WTC11 (cell line): ENCODE data around the gene SLC4A8. TPM values are rescaled to one million over a fixed set of nuclear protein-coding genes. Genes with fewer than 3 reads are reported as not detected.

ENCODE experiments used
- ATAC-seq: fragments of 200-7000 bp; cut with Tn5 transposase; 2 replicates; pipeline ENCODE4 v1.10.0; 2021; ENCODE audit warnings: mild to moderate bottlenecking, moderate library complexity
- CTCF ChIA-PET: fragments of 300-600 bp; sonication (Branson Sonifier 250); formaldehyde crosslinking; loops from one replicate; lab custom pipeline; 2021; ENCODE audit warnings: antibody characterized with exemption; lab: Charles Lee
- POLR2A ChIA-PET: fragments of 350-600 bp; sonication (Branson Sonifier 250); formaldehyde crosslinking; loops from one replicate; lab custom pipeline; 2021; ENCODE audit warnings: antibody characterized with exemption; lab: Charles Lee
- DNase-seq: peaks from one replicate; pipeline ENCODE4 v3.0.0; 2021; ENCODE audit warnings: low spot score
- H3K27ac Mint-ChIP-seq: 2 replicates; pipeline ENCODE4 v1.8.0; 2021; ENCODE audit warnings: mixed read lengths
- H3K27me3 Mint-ChIP-seq: 2 replicates; pipeline ENCODE4 v1.8.0; 2021; ENCODE audit warnings: low read depth, mild to moderate bottlenecking, moderate library complexity, mixed read lengths
- H3K36me3 Mint-ChIP-seq: 2 replicates; pipeline ENCODE4 v1.8.0; 2021; ENCODE audit warnings: mixed read lengths
- H3K4me1 Mint-ChIP-seq: 2 replicates; pipeline ENCODE4 v1.8.0; 2022; ENCODE audit warnings: mixed read lengths
- H3K4me3 Mint-ChIP-seq: 2 replicates; pipeline ENCODE4 v1.8.0; 2021; ENCODE audit warnings: mild to moderate bottlenecking, moderate library complexity, mixed read lengths
- H3K9me3 Mint-ChIP-seq: 2 replicates; pipeline ENCODE4 v1.8.0; 2021; ENCODE audit warnings: mixed read lengths
- AR ChIP-seq: fragments of 250-450 bp; sonication (Bioruptor Pico); IDR thresholded peaks from 2 replicates; pipeline ENCODE4 v1.9.0; 2021; ENCODE audit warnings: mild to moderate bottlenecking
- CREB1 ChIP-seq: sonication (generic); formaldehyde crosslinking; IDR thresholded peaks from 2 replicates; pipeline ENCODE4 v1.8.0; 2023; ENCODE audit warnings: mild to moderate bottlenecking, missing genetic modification reagents
- EMX1 ChIP-seq: fragments of 250-450 bp; sonication (Bioruptor Pico); IDR thresholded peaks from 2 replicates; pipeline ENCODE4 v1.8.0; 2021; ENCODE audit warnings: mild to moderate bottlenecking
- FOXP1 ChIP-seq: sonication (generic); formaldehyde crosslinking; IDR thresholded peaks from 2 replicates; pipeline ENCODE4 v1.8.0; 2022; ENCODE audit warnings: missing genetic modification reagents, mild to moderate bottlenecking, moderate library complexity, borderline replicate concordance
- GRHL2 ChIP-seq: fragments of 250-450 bp; sonication (Bioruptor Pico); IDR thresholded peaks from 2 replicates; pipeline ENCODE4 v1.8.0; 2022; ENCODE audit warnings: mild to moderate bottlenecking, moderate library complexity; ENCODE audit not compliant: insufficient replicate concordance, severe bottlenecking
- HMGXB4 ChIP-seq: sonication (generic); formaldehyde crosslinking; IDR thresholded peaks from 2 replicates; pipeline ENCODE4 v1.8.1; 2023; ENCODE audit warnings: mild to moderate bottlenecking, moderate library complexity, missing genetic modification reagents
- MAX ChIP-seq: sonication (generic); formaldehyde crosslinking; IDR thresholded peaks from 2 replicates; pipeline ENCODE4 v1.8.0; 2022; ENCODE audit warnings: mild to moderate bottlenecking, missing genetic modification reagents
- SP1 ChIP-seq: sonication (generic); formaldehyde crosslinking; conservative IDR thresholded peaks from 2 replicates; pipeline ENCODE4 v1.8.1; 2022; ENCODE audit warnings: missing genetic modification reagents
- STAT6 ChIP-seq: sonication (generic); formaldehyde crosslinking; conservative IDR thresholded peaks from 2 replicates; pipeline ENCODE4 v1.8.1; 2023; ENCODE audit warnings: mild to moderate bottlenecking, low read depth, missing genetic modification reagents, moderate library complexity
- TEAD1 ChIP-seq: sonication (generic); formaldehyde crosslinking; IDR thresholded peaks from 2 replicates; pipeline ENCODE4 v1.8.0; 2022; ENCODE audit warnings: mild to moderate bottlenecking, missing genetic modification reagents
- ZNF232 ChIP-seq: sonication (generic); formaldehyde crosslinking; IDR thresholded peaks from 2 replicates; pipeline ENCODE4 v1.8.0; 2022; ENCODE audit warnings: mild to moderate bottlenecking, missing genetic modification reagents
- ZNF281 ChIP-seq: sonication (generic); formaldehyde crosslinking; IDR thresholded peaks from 2 replicates; pipeline ENCODE4 v1.8.0; 2023; ENCODE audit warnings: mild to moderate bottlenecking, missing genetic modification reagents
- ZNF423 ChIP-seq: fragments of 250-450 bp; sonication (Bioruptor Pico); IDR thresholded peaks from 2 replicates; pipeline ENCODE4 v2.1.2; 2022; ENCODE audit warnings: mild to moderate bottlenecking, moderate library complexity
- ZNF512 ChIP-seq: sonication (generic); formaldehyde crosslinking; IDR thresholded peaks from 2 replicates; pipeline ENCODE4 v1.8.1; 2022; ENCODE audit warnings: missing genetic modification reagents, borderline replicate concordance
- total RNA-seq: library from RNA; stranded (reverse); gene quantifications from 3 replicates; pipeline ENCODE4 v1.2.3, GENCODE V29; 2021
- TF ChIP-seq, protein P1 (sequence below): sonication (generic); formaldehyde crosslinking; IDR thresholded peaks from 2 replicates; pipeline ENCODE4 v1.8.1; 2022; ENCODE audit warnings: mild to moderate bottlenecking, missing genetic modification reagents, moderate library complexity, borderline replicate concordance

The SLC4A8 gene
- total RNA-seq, 1 experiment from 2014 or later, result 16.9 TPM

- no peak overlapping the region for H3K4me3 Mint-ChIP-seq
- ATAC-seq, result no peak
- ChIA-PET CTCF (no interaction called here), POLR2A (no interaction called here)
- no peaks in the 10 kb centered on the region for H3K27me3 Mint-ChIP-seq
- H3K9me3 Mint-ChIP-seq, result peaks cover 7% of the 10 kb centered on the region; the same call in 1 of the 2 replicates
- peaks cover 28% of the 10 kb centered on the region for H3K4me1 Mint-ChIP-seq
- H3K27ac Mint-ChIP-seq, result no peak overlapping the region
- DNase-seq, result no peak
- no peaks in the 10 kb centered on the region for H3K36me3 Mint-ChIP-seq
- TF ChIP-seq, protein P1, sequence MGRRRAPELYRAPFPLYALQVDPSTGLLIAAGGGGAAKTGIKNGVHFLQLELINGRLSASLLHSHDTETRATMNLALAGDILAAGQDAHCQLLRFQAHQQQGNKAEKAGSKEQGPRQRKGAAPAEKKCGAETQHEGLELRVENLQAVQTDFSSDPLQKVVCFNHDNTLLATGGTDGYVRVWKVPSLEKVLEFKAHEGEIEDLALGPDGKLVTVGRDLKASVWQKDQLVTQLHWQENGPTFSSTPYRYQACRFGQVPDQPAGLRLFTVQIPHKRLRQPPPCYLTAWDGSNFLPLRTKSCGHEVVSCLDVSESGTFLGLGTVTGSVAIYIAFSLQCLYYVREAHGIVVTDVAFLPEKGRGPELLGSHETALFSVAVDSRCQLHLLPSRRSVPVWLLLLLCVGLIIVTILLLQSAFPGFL (CRISPR knock-in tag), result no peak
- TF ChIP-seq ZNF423 (no peak), STAT6 (CRISPR knock-in tag) (no peak), ZNF281 (no peak), AR (no peak), SP1 (CRISPR knock-in tag) (no peak), HMGXB4 (CRISPR knock-in tag) (no peak), TEAD1 (no peak), ZNF232 (CRISPR knock-in tag) (no peak), EMX1 (no peak), MAX (CRISPR knock-in tag) (no peak), FOXP1 (no peak), CREB1 (CRISPR knock-in tag) (no peak), GRHL2 (CRISPR knock-in tag) (no peak), ZNF512 (no peak)
Observed at GRCh38 chr12:51538149-51538548, 113.5 kb downstream of the SLC4A8 start.
